GM21360 (cell line): Measurements from ENCODE around the gene PCDHA10.
"Not testable (repeated sequence)": the region's sequence is repeated elsewhere in the genome, so short reads cannot be mapped to it uniquely, and the experiment has no call there.

Experiments used
- ATAC-seq: cut with Tn5 transposase; IDR thresholded peaks from one replicate; pipeline ENCODE4 v1.9.1; 2021; ENCODE audit warnings: mild to moderate bottlenecking, moderate library complexity; ENCODE audit not compliant: unreplicated experiment

Gene PCDHA10, protein sequence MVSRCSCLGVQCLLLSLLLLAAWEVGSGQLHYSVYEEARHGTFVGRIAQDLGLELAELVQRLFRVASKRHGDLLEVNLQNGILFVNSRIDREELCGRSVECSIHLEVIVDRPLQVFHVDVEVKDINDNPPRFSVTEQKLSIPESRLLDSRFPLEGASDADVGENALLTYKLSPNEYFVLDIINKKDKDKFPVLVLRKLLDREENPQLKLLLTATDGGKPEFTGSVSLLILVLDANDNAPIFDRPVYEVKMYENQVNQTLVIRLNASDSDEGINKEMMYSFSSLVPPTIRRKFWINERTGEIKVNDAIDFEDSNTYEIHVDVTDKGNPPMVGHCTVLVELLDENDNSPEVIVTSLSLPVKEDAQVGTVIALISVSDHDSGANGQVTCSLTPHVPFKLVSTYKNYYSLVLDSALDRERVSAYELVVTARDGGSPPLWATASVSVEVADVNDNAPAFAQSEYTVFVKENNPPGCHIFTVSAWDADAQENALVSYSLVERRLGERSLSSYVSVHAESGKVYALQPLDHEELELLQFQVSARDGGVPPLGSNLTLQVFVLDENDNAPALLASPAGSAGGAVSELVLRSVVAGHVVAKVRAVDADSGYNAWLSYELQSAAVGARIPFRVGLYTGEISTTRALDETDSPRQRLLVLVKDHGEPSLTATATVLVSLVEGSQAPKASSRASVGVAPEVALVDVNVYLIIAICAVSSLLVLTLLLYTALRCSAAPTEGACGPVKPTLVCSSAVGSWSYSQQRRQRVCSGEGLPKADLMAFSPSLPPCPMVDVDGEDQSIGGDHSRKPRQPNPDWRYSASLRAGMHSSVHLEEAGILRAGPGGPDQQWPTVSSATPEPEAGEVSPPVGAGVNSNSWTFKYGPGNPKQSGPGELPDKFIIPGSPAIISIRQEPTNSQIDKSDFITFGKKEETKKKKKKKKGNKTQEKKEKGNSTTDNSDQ

DNA sequence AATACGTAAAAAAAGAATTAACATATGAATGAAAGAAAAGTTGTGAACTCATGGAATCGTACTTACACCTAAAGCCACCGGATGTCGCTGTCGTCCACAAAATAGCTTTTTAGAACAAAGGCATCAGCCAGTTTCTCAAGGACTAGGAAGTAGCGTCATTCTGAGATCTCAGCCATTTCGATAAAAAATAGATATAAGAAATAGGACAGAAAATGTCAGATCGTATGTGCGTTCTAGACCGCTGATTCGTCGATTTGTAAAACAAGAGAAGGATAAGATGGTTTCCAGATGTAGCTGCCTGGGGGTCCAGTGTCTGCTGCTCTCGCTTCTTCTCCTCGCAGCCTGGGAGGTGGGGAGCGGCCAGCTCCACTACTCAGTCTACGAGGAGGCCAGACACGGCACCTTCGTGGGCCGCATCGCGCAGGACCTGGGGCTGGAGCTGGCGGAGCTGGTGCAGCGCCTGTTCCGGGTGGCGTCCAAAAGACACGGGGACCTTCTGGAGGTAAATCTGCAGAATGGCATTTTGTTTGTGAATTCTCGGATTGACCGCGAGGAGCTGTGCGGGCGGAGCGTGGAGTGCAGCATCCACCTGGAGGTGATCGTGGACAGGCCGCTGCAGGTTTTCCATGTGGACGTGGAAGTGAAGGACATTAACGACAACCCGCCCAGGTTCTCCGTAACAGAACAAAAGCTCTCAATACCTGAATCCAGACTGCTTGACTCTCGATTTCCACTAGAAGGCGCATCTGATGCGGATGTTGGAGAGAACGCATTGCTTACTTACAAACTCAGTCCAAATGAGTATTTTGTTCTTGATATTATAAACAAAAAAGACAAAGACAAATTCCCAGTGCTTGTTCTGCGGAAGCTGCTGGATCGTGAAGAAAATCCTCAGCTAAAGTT, at the start of gene PCDHA10:
PCDHA10 (plus strand) TSS at position 126 of the 903 bp plus-strand sequence; CDS start at position 278, 152 bp downstream.
- no peak for ATAC-seq

DNA sequence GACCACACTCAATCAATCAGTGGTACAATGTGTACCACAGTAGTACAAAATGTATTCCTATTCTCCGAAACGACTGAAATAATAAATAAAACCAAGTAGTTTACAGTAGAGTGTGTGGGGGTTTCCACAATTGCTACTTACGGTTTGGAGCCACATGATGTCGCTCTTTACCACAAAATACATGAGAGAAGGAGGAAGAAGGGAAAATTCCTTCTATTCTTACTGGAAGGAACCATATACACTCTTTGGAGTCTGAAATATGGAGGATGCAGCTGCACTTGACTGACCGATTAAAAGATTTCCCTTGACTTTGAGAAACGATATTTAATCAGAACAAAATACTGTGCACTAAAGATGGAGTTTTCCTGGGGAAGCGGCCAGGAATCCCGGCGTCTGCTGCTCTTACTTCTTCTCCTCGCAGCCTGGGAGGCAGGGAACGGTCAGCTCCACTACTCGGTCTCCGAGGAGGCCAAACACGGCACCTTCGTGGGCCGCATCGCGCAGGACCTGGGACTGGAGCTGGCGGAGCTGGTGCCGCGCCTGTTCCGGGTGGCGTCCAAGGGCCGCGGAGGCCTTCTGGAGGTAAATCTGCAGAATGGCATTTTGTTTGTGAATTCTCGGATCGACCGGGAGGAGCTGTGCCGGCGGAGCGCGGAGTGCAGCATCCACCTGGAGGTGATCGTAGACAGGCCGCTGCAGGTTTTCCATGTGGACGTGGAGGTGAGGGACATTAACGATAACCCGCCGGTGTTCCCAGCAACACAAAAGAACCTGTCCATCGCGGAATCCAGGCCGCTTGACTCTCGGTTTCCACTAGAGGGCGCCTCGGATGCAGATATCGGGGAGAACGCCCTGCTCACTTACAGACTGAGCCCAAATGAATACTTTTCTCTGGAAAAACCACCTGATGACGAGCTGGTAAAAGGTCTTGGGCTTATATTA, 48.6 kb upstream of the PCDHA10 start, which contains the start of gene PCDHA4:
PCDHA4 (plus strand) TSS at position 235 of the 942 bp plus-strand sequence.
- no peak for ATAC-seq

DNA sequence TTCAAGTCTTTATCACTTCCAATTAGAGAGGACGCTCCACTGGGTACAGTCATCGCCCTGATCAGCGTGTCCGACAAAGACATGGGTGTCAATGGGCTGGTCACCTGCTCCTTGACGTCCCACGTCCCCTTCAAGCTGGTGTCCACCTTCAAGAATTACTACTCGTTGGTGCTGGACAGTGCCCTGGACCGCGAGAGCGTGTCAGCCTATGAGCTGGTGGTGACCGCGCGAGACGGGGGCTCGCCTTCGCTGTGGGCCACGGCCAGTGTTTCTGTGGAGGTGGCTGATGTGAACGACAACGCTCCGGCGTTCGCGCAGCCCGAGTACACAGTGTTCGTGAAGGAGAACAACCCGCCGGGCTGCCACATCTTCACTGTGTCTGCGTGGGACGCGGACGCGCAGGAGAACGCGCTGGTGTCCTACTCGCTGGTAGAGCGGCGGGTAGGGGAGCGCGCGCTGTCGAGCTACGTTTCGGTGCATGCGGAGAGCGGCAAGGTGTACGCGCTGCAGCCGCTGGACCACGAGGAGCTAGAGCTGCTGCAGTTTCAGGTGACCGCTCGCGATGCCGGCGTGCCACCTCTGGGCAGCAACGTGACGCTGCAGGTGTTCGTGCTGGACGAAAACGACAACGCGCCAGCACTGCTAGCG, 47.3 kb upstream of the PCDHA10 start:
- ATAC-seq, result not testable (repeated sequence)

DNA sequence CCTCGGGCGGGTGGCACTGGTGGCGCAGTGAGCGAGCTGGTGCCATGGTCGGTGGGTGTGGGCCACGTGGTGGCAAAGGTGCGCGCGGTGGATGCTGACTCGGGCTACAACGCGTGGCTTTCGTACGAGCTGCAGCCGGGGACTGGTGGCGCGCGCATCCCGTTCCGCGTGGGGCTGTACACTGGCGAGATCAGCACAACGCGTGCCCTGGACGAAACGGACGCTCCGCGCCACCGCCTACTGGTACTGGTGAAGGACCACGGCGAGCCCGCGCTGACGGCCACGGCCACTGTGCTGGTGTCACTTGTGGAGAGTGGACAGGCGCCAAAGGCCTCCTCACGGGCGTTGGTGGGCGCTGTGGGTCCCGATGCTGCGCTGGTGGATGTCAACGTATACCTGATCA, 46.8 kb upstream of the PCDHA10 start:
- ATAC-seq, result no peak

GRCh38 chr5:140821375-140822280, 34.1 kb upstream of the PCDHA10 start, which contains the start of gene PCDHA5:
Gene PCDHA5 (plus strand): TSS chr5:140821613.
- no peak for ATAC-seq

DNA sequence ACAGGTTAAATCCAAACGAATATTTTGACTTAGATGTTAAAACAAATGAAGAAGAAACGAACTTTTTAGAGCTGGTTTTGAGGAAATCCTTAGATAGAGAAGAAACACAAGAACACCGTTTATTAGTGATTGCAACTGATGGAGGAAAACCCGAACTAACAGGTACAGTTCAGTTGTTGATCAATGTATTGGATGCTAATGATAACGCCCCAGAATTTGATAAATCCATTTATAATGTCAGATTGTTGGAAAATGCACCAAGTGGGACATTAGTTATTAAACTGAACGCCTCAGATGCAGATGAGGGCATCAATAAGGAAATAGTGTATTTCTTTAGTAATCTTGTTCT, 33.4 kb upstream of the PCDHA10 start:
- ATAC-seq, result no peak

- not testable (repeated sequence) for ATAC-seq
Measured at GRCh38 chr5:140822969-140823368, 32.7 kb upstream of the PCDHA10 start.

GRCh38 chr5:140823475-140823874, 32.2 kb upstream of the PCDHA10 start:
- no peak for ATAC-seq

DNA sequence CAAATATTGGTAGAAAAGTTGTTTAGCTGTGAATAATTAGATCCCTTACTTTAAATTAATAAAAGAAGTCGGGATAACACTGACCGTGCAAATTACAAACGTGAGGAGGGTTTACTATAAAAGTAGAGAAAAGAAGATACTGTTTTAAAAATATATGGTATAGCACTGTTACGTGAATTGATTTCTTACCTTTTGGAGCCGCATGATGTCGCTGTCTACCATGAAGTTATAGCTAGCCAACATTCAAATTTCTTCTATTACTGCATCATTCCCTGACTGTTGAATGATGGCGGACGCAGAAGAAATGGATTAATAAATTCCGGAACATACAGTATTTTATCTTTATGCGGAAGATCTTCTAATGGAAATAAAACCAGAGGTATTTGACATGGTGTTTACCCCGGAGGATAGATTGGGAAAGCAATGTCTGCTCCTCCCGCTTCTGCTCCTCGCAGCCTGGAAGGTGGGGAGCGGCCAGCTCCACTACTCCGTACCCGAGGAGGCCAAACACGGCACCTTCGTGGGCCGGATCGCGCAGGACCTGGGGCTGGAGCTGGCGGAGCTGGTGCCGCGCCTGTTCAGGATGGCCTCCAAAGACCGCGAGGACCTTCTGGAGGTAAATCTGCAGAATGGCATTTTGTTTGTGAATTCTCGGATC, 27.9 kb upstream of the PCDHA10 start, which contains the start of gene PCDHA6:
PCDHA6 (plus strand) TSS at position 257 of the 658 bp plus-strand sequence; CDS start at position 389, 132 bp downstream.
- no peak for ATAC-seq

GRCh38 chr5:140828362-140828737, 27.3 kb upstream of the PCDHA10 start:
- no peak for ATAC-seq

GRCh38 chr5:140829511-140830501, 25.9 kb upstream of the PCDHA10 start:
- not testable (repeated sequence) for ATAC-seq

DNA sequence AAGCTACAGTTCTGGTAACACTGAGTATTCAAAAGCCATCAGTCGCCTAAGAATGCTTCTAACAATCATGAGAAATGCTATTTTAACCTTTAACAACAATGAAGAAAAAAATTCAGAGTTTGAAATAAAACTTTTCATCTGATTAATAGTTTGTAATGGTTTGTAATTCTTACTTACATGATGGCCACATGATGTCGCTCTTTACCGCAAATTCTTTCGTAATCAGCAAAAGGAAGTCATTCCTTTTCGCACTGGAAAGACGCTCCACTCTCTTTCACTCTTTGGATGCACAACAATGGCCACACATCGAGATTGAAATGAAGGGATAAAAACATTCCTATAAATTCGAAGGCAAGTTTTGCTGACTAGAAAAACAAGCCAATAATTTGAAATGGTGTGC, 21.7 kb upstream of the PCDHA10 start, which contains the start of gene PCDHA7:
PCDHA7 (plus strand) TSS at position 277 of the 400 bp plus-strand sequence; CDS start at position 392, 115 bp downstream.
- ATAC-seq, result no peak

- not testable (repeated sequence) for ATAC-seq
Measured at GRCh38 chr5:140834439-140835008, 21.2 kb upstream of the PCDHA10 start.

DNA sequence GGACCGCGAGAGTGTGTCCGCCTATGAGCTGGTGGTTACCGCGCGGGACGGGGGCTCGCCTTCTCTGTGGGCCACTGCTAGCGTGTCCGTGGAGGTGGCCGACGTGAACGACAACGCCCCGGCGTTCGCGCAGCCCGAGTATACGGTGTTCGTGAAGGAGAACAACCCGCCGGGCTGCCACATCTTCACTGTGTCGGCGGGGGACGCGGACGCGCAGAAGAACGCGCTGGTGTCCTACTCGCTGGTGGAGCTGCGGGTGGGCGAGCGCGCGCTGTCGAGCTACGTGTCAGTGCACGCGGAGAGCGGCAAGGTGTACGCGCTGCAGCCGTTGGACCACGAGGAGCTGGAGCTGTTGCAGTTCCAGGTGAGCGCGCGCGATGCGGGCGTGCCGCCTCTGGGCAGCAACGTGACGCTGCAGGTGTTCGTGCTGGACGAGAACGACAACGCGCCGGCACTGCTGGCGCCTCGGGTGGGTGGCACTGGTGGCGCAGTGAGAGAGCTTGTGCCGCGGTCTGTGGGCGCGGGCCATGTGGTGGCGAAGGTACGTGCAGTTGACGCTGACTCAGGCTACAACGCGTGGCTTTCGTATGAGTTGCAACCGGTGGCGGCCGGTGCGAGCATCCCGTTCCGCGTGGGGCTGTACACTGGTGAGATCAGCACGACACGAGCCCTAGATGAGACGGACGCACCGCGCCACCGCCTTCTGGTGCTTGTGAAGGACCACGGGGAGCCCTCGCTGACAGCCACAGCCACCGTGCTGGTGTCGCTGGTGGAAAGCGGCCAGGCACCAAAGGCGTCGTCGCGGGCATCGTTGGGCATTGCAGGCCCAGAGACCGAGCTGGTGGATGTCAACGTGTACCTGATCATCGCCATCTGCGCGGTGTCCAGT, 19.8 kb upstream of the PCDHA10 start:
- ATAC-seq, result no peak
